HL-60 (cell line): Measurements from ENCODE around the gene TAS2R41.

Source experiments
- DNase-seq, 2 experiments: peaks; one replicate each; pipeline ENCODE4 v3.0.0-alpha.2; 2010 to 2020; ENCODE audit warnings: low read depth in 1 of 2, low spot score in 1 of 2
- H3K27ac ChIP-seq: fragments of 250-450 bp; sonication (Bioruptor Pico); replicated peaks from 2 replicates; pipeline ENCODE4 v1.5.1; 2020; ENCODE audit warnings: mild to moderate bottlenecking, moderate library complexity
- H3K27me3 ChIP-seq: fragments of 250-450 bp; sonication (Bioruptor Pico); 2 replicates; pipeline ENCODE4 v1.5.1; 2021; ENCODE audit warnings: mild to moderate bottlenecking, moderate library complexity; ENCODE audit not compliant: insufficient read depth, poor library complexity, severe bottlenecking
- H3K4me3 ChIP-seq: replicated peaks from 2 replicates; pipeline ENCODE4 v1.5.1; 2011; ENCODE audit warnings: mild to moderate bottlenecking, control low read depth, low read length; ENCODE audit not compliant: insufficient read depth
- GABPA ChIP-seq: IDR thresholded peaks from 2 replicates; pipeline ENCODE4 v1.6.1; 2012; ENCODE audit warnings: low read depth
- POLR2AphosphoS5 ChIP-seq: IDR thresholded peaks from 2 replicates; pipeline ENCODE4 v1.6.1; 2012; ENCODE audit warnings: low read depth
- SPI1 ChIP-seq: IDR thresholded peaks from 2 replicates; pipeline ENCODE4 v1.6.1; 2012; ENCODE audit warnings: low read depth, mild to moderate bottlenecking, borderline replicate concordance
- TF ChIP-seq, protein P1 (sequence below): IDR thresholded peaks from one replicate; pipeline ENCODE4 v1.5.1; 2011; ENCODE audit warnings: low read length, control low read depth, inconsistent platforms; ENCODE audit not compliant: insufficient read depth
- TF ChIP-seq, protein P2 (sequence below): IDR thresholded peaks from 2 replicates; pipeline ENCODE4 v1.6.1; 2012; ENCODE audit warnings: low read depth; ENCODE audit not compliant: insufficient replicate concordance

TAS2R41 gene

DNA sequence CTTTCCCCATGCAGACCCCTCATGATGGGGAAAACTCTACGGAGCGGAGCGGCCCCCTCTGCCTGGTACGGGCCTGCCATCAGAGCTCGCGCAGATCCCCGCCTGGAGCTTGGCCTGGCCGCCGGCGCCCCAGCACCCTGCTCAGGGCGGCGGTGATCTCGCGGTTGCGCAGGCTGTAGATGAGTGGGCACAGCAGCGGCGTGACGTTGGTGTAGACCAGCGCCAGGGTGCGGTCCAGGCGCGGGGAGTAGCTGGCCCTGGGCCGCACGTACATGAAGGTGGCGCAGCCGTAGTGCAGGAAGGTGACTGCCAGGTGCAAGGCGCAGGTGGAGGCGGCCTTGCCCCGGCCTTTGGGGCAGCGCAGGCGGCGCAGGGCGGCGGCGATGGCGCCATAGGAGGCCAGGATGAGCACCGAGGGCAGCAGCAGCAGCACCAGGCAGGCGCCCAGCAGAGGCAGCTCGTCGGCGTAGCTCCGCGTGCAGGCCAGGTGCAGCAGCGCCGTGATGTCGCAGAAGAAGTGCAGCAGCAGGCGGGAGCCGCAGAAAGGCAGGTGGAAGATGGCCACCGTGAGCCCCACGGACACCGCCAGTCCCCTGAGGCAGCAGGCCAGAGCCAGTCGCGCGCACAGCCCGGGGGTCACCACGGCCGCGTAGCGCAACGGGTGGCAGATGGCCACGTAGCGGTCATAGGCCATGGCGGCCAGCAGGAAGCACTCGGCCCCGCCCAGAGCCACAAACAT lies 33.4 kb downstream of the TAS2R41 start:
- Histone ChIP-seq H3K27ac (no peak overlapping the region), H3K4me3 (no peak overlapping the region), H3K27me3 (peaks cover 2% of the 10 kb centered on the region)
- TF ChIP-seq, protein P1, sequence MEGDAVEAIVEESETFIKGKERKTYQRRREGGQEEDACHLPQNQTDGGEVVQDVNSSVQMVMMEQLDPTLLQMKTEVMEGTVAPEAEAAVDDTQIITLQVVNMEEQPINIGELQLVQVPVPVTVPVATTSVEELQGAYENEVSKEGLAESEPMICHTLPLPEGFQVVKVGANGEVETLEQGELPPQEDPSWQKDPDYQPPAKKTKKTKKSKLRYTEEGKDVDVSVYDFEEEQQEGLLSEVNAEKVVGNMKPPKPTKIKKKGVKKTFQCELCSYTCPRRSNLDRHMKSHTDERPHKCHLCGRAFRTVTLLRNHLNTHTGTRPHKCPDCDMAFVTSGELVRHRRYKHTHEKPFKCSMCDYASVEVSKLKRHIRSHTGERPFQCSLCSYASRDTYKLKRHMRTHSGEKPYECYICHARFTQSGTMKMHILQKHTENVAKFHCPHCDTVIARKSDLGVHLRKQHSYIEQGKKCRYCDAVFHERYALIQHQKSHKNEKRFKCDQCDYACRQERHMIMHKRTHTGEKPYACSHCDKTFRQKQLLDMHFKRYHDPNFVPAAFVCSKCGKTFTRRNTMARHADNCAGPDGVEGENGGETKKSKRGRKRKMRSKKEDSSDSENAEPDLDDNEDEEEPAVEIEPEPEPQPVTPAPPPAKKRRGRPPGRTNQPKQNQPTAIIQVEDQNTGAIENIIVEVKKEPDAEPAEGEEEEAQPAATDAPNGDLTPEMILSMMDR: no peak
- TF ChIP-seq SPI1: no peak
- TF ChIP-seq GABPA: no peak
- TF ChIP-seq, protein P2, sequence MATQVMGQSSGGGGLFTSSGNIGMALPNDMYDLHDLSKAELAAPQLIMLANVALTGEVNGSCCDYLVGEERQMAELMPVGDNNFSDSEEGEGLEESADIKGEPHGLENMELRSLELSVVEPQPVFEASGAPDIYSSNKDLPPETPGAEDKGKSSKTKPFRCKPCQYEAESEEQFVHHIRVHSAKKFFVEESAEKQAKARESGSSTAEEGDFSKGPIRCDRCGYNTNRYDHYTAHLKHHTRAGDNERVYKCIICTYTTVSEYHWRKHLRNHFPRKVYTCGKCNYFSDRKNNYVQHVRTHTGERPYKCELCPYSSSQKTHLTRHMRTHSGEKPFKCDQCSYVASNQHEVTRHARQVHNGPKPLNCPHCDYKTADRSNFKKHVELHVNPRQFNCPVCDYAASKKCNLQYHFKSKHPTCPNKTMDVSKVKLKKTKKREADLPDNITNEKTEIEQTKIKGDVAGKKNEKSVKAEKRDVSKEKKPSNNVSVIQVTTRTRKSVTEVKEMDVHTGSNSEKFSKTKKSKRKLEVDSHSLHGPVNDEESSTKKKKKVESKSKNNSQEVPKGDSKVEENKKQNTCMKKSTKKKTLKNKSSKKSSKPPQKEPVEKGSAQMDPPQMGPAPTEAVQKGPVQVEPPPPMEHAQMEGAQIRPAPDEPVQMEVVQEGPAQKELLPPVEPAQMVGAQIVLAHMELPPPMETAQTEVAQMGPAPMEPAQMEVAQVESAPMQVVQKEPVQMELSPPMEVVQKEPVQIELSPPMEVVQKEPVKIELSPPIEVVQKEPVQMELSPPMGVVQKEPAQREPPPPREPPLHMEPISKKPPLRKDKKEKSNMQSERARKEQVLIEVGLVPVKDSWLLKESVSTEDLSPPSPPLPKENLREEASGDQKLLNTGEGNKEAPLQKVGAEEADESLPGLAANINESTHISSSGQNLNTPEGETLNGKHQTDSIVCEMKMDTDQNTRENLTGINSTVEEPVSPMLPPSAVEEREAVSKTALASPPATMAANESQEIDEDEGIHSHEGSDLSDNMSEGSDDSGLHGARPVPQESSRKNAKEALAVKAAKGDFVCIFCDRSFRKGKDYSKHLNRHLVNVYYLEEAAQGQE: no peak
- no peak for TF ChIP-seq POLR2AphosphoS5
- DNase-seq: no peak

DNA sequence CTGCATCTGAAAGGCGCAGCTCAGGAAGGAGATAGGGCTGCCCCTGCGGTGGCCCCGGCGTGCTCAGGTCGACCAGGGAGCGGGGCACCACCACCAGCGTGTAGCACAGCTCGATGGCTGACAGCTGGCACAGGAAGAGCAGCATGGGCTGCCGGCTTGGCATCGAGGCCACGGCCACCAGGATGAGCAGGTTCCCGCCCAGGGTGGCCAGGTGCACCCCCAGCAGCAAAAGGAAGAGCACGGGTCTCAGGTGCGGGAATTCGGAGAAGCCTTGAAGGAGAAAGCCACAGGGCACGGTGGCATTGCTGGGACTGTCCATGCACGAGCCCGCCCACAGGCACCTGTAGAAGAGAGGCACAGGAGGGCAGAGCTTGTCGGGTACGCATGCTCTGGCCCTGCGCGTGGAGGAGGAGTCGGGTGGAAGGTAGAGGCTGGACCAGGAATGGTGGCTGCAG lies 33.9 kb downstream of the TAS2R41 start:
- TF ChIP-seq, protein P1: no peak
- no peak for TF ChIP-seq POLR2AphosphoS5
- TF ChIP-seq SPI1: no peak
- TF ChIP-seq, protein P2: no peak
- Histone ChIP-seq H3K27me3 (peaks cover 2% of the 10 kb centered on the region), H3K4me3 (no peak overlapping the region), H3K27ac (no peak overlapping the region)
- no peak for DNase-seq

DNA sequence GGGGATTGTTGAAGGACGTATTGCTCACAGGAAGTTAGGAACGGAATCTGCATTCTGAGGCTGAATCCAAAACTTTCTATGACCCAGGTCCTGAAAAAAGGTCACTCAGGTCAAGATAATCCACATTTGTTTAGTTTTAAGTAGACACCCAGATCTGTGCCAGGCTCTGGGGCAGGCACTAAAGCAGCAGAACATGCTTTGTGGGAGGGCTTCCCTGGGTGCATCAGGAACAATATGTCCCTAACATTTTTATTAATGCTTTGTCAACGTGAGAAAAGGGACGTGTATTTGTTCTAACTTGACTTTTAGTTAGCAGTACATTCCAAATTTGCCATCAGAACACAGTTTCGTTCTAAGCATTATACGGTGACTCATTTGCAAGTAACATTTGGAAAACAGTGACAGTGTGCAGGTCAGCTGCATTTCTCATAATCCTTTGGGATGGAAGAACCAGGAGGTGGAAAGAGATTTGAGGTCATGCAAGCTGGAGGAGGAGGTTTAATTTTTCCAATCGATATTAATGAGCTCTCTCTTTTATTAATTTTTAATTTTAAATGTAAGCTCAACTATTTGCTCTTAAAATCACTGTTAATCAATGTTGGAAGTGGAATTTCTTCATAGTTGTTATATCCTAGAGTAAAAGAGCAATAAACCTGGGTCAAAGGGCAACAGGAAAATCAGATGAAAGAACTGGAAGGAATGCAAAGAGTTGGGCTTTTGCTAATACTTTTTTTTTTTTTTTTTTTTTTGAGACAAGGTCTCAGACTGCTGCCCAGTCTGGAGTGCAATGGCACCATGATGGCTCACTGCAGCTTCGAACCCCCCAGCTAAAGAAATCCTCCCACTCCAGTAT lies 35.0 kb downstream of the TAS2R41 start:
- Histone ChIP-seq H3K27ac (no peak overlapping the region), H3K27me3 (peaks cover 4% of the 10 kb centered on the region), H3K4me3 (no peak overlapping the region)
- TF ChIP-seq GABPA: no peak
- TF ChIP-seq, protein P2: no peak
- TF ChIP-seq, protein P1: no peak
- no peak for TF ChIP-seq SPI1
- no peak for TF ChIP-seq POLR2AphosphoS5
- no peak for DNase-seq
